Activated B cell treated with CpG ODN at 0.5 μM for 24 hours (primary cell): ENCODE results near the gene FAM78B. TPM values are rescaled to one million over a fixed set of nuclear protein-coding genes. Genes with fewer than 3 reads are reported as not detected.

Source experiments
- ATAC-seq: fragments of 200-7000 bp; cut with Tn5 transposase; one replicate; pipeline ENCODE4 v1.10.0; 2021; ENCODE audit warnings: low read depth, mild to moderate bottlenecking, moderate library complexity
- CTCF ChIA-PET: fragments of 350-600 bp; sonication (Branson Sonifier 250); formaldehyde crosslinking; loops from one replicate; lab custom pipeline; 2021; ENCODE audit warnings: antibody characterized with exemption; lab: Charles Lee
- POLR2A ChIA-PET: fragments of 350-600 bp; sonication (Branson Sonifier 250); formaldehyde crosslinking; loops from one replicate; lab custom pipeline; 2021; ENCODE audit warnings: antibody characterized with exemption; lab: Charles Lee
- DNase-seq: peaks from one replicate; pipeline ENCODE4 v3.0.0; 2022
- H3K27ac Mint-ChIP-seq: one replicate; pipeline ENCODE4 v1.8.0; 2020; ENCODE audit warnings: mixed read lengths
- H3K27me3 Mint-ChIP-seq: one replicate; pipeline ENCODE4 v1.8.0; 2021; ENCODE audit warnings: mixed read lengths
- H3K36me3 Mint-ChIP-seq: one replicate; pipeline ENCODE4 v1.8.0; 2021; ENCODE audit warnings: low read depth, mixed read lengths
- H3K4me1 Mint-ChIP-seq: one replicate; pipeline ENCODE4 v1.8.0; 2021; ENCODE audit warnings: mixed read lengths
- H3K4me3 Mint-ChIP-seq: one replicate; pipeline ENCODE4 v1.8.0; 2020; ENCODE audit warnings: mild to moderate bottlenecking, mixed read lengths
- H3K9me3 Mint-ChIP-seq: one replicate; pipeline ENCODE4 v1.8.0; 2020; ENCODE audit warnings: mixed read lengths
- CTCF ChIP-seq: fragments of 200-600 bp; IDR thresholded peaks from one replicate; pipeline ENCODE4 v1.8.0; 2022; ENCODE audit warnings: antibody characterized with exemption, mild to moderate bottlenecking
- intact Hi-C: fragments of 100-400 bp; cut with micrococcal nuclease; formaldehyde crosslinking; loops from one replicate; pipeline ENCODE4 v1.15.1; 2024
- total RNA-seq: library from RNA; stranded (reverse); gene quantifications from 2 replicates; pipeline ENCODE4 v1.2.3, GENCODE V29; 2022

The FAM78B gene
- total RNA-seq, 1 donor from 2014 or later, result 1.00 TPM

GRCh38 chr1:166136222-166136621, 30.6 kb downstream of the FAM78B start:
- no peaks in the 10 kb centered on the region for H3K36me3 Mint-ChIP-seq
- no peaks in the 10 kb centered on the region for H3K4me1 Mint-ChIP-seq

GRCh38 chr1:166133857-166134256, 32.9 kb downstream of the FAM78B start:
- DNase-seq, result no peak
- ChIA-PET CTCF (no interaction called here), POLR2A (no interaction called here)
- TF ChIP-seq CTCF, result no peak
- Mint-ChIP-seq H3K4me1 (no peaks in the 10 kb centered on the region), H3K27me3 (peaks cover 6% of the 10 kb centered on the region), H3K27ac (no peak overlapping the region), H3K4me3 (no peak overlapping the region), H3K9me3 (peaks cover 5% of the 10 kb centered on the region), H3K36me3 (no peaks in the 10 kb centered on the region)
- ATAC-seq, result no peak
- intact Hi-C loops, result no loop called here

More at GRCh38 chr1:166136222-166136621, 30.6 kb downstream of the FAM78B start:
- H3K27me3 Mint-ChIP-seq, result peaks cover 6% of the 10 kb centered on the region
- TF ChIP-seq CTCF, result no peak
- ChIA-PET POLR2A (no interaction called here), CTCF (no interaction called here)
- no peak overlapping the region for H3K27ac Mint-ChIP-seq
- DNase-seq (no peak), ATAC-seq (no peak)
- no peak overlapping the region for H3K4me3 Mint-ChIP-seq
- peaks cover 5% of the 10 kb centered on the region for H3K9me3 Mint-ChIP-seq
- intact Hi-C loops, result no loop called here

GRCh38 chr1:166133276-166133841, 33.4 kb downstream of the FAM78B start:
- H3K4me3 Mint-ChIP-seq, result no peak overlapping the region
- DNase-seq, result no peak
- H3K27ac Mint-ChIP-seq, result no peak overlapping the region
- H3K36me3 Mint-ChIP-seq, result no peaks in the 10 kb centered on the region
- CTCF ChIA-PET, result no interaction called here
- POLR2A ChIA-PET, result no interaction called here
- ATAC-seq, result no peak
- no peaks in the 10 kb centered on the region for H3K4me1 Mint-ChIP-seq
- TF ChIP-seq CTCF, result no peak
- intact Hi-C loops, result no loop called here
- H3K27me3 Mint-ChIP-seq, result peaks cover 5% of the 10 kb centered on the region
- peaks cover 5% of the 10 kb centered on the region for H3K9me3 Mint-ChIP-seq

GRCh38 chr1:166132496-166132895, 34.3 kb downstream of the FAM78B start:
- CTCF ChIA-PET, result no interaction called here
- ATAC-seq, result no peak
- peaks cover 2% of the 10 kb centered on the region for H3K27me3 Mint-ChIP-seq
- no peaks in the 10 kb centered on the region for H3K36me3 Mint-ChIP-seq
- H3K4me3 Mint-ChIP-seq, result no peak overlapping the region
- intact Hi-C loops, result no loop called here
- H3K9me3 Mint-ChIP-seq, result peaks cover 5% of the 10 kb centered on the region
- DNase-seq, result no peak
- H3K27ac Mint-ChIP-seq, result no peak overlapping the region
- TF ChIP-seq CTCF, result no peak
- H3K4me1 Mint-ChIP-seq, result no peaks in the 10 kb centered on the region
- POLR2A ChIA-PET, result no interaction called here

- H3K9me3 Mint-ChIP-seq, result peaks cover 5% of the 10 kb centered on the region
- H3K36me3 Mint-ChIP-seq, result no peaks in the 10 kb centered on the region
- ChIA-PET POLR2A (no interaction called here), CTCF (no interaction called here)
- TF ChIP-seq CTCF, result no peak
- DNase-seq (no peak), ATAC-seq (no peak)
- H3K27ac Mint-ChIP-seq, result no peak overlapping the region
- intact Hi-C loops, result no loop called here
- peaks cover 2% of the 10 kb centered on the region for H3K27me3 Mint-ChIP-seq
- peaks cover 2% of the 10 kb centered on the region for H3K4me1 Mint-ChIP-seq
- H3K4me3 Mint-ChIP-seq, result no peak overlapping the region
These were observed 37.8 kb downstream of the FAM78B start for GRCh38 chr1:166129006-166129405.
